Measurements from ENCODE around the gene GPR162. TPM values are rescaled to one million over a fixed set of nuclear protein-coding genes. Genes with fewer than 3 reads are reported as not detected.
A peak's percentile ranks its signal among the peaks of the same experiment; 100 is the strongest.

The GPR162 gene
- total and polyA plus RNA-seq, 10 of the 15 experiments (the other 5 are each of a cell fraction or from before 2014, with no cell fraction given), result not detected

- ChIA-PET RAD21 (ENCODE audit: unreplicated experiment) (interaction anchor here (0.6 to 5.6 kb wide), 24 partner anchors 9 to 319 kb away, joined by 3 to 42 read pairs (median 4); partner anchors contain the start of genes C12orf57, COPS7A, LPAR5 and MLF2), CTCF (interaction anchor here (0.9 to 9.9 kb wide), 16 partner anchors 17 to 314 kb away, joined by 3 to 173 read pairs (median 4); partner anchors contain the start of genes C1RL, COPS7A, MLF2 and PTPN6), SMC1A (ENCODE audit: uncharacterized antibody, unreplicated experiment) (interaction anchor here (0.6 to 5.0 kb wide), 18 partner anchors 11 to 407 kb away, joined by 3 to 42 read pairs (median 6); partner anchors contain the start of genes CD27, COPS7A, GNB3 and MLF2), POLR2A (interaction anchor here (0.6 to 8.9 kb wide), 37 partner anchors 9 to 257 kb away, joined by 3 to 84 read pairs (median 4); partner anchors contain the start of genes C12orf57, C1RL, COPS7A and LAG3)
- peak; percentile 99 for DNase-seq (ENCODE audit: low read depth, low spot score)
- in situ Hi-C loops (cut with MboI) (no loop called here), intact Hi-C loops (cut with micrococcal nuclease; ENCODE audit: unreplicated experiment) (loop anchor here (5.0 kb wide), 1 partner anchor 164 kb away; the partner anchor contains the start of gene ZNF384)
- BruUV-seq (replicated peaks), result no TSS peak
- Histone ChIP-seq H3K27ac (ENCODE audit: control insufficient read depth, insufficient read depth) (peak within 1 kb of the TSS; percentile 84), H3K4me3 (peak within 1 kb of the TSS; percentile 60), H3K9me3 (replicated peaks; ENCODE audit: control insufficient read depth, insufficient read depth, low read length) (no peaks in the 10 kb centered on the region), H3K4me1 (ENCODE audit: control insufficient read depth, insufficient read depth, low read length) (peaks cover 28% of the 10 kb centered on the region), H3K79me2 (ENCODE audit: control insufficient read depth, insufficient read depth, low read length) (peaks cover 41% of the 10 kb centered on the region), H3K27me3 (replicated peaks in 1 of 2; ENCODE audit: control insufficient read depth in 2 of 2, insufficient read depth in 2 of 2, low read length in 1 of 2) (no peaks in the 10 kb centered on the region), H4K20me1 (ENCODE audit: control insufficient read depth, insufficient read depth) (no peaks in the 10 kb centered on the region), H3K9ac (ENCODE audit: control insufficient read depth, insufficient read depth, low read length) (peak within 1 kb of the TSS; percentile 71), H2AFZ (ENCODE audit: control insufficient read depth, low read depth, low read length) (peak within 1 kb of the TSS; percentile 97), H3K4me2 (ENCODE audit: control insufficient read depth, insufficient read depth) (peak within 1 kb of the TSS; percentile 96), H3K36me3 (ENCODE audit: control insufficient read depth in 2 of 2, insufficient read depth in 2 of 2, low read length in 1 of 2) (peaks cover 6 to 15% of the 10 kb centered on the region in 2 experiments)
- FAIRE-seq, result peak; percentile 99
- peak; percentile 81 for ATAC-seq
- WGBS (ENCODE audit: insufficient coverage, insufficient replicate concordance, low lambda C conversion rate, missing lambda C conversion rate), result under 1% methylated on average over 37 of the region's 37 CpGs
- TF ChIP-seq, protein P1, sequence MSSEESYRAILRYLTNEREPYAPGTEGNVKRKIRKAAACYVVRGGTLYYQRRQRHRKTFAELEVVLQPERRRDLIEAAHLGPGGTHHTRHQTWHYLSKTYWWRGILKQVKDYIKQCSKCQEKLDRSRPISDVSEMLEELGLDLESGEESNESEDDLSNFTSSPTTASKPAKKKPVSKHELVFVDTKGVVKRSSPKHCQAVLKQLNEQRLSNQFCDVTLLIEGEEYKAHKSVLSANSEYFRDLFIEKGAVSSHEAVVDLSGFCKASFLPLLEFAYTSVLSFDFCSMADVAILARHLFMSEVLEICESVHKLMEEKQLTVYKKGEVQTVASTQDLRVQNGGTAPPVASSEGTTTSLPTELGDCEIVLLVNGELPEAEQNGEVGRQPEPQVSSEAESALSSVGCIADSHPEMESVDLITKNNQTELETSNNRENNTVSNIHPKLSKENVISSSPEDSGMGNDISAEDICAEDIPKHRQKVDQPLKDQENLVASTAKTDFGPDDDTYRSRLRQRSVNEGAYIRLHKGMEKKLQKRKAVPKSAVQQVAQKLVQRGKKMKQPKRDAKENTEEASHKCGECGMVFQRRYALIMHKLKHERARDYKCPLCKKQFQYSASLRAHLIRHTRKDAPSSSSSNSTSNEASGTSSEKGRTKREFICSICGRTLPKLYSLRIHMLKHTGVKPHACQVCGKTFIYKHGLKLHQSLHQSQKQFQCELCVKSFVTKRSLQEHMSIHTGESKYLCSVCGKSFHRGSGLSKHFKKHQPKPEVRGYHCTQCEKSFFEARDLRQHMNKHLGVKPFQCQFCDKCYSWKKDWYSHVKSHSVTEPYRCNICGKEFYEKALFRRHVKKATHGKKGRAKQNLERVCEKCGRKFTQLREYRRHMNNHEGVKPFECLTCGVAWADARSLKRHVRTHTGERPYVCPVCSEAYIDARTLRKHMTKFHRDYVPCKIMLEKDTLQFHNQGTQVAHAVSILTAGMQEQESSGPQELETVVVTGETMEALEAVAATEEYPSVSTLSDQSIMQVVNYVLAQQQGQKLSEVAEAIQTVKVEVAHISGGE (CRISPR knock-in tag; IDR thresholded peaks at IDR 0.05), result no peak
- TF ChIP-seq ZBED1 (IDR thresholded peaks at IDR 0.05; ENCODE audit: borderline replicate concordance) (no peak), ZNF687 (IDR thresholded peaks at IDR 0.05) (peak; percentile 47; the same call in 1 of the 2 replicates), MYB (IDR thresholded peaks at IDR 0.05; ENCODE audit: borderline replicate concordance, low read depth, low read length) (no peak), ZBTB40 (IDR thresholded peaks at IDR 0.05; ENCODE audit: borderline replicate concordance) (peak; percentile 44; the same call in 1 of the 2 replicates), FOS (IDR thresholded peaks at IDR 0.05; ENCODE audit: borderline replicate concordance, extremely low read depth, insufficient read length) (peak; percentile 95), POLR2AphosphoS2 (IDR thresholded peaks at IDR 0.05; ENCODE audit: low read depth, low read length) (peak; percentile 77)
Observed at GRCh38 chr12:6851153-6851920, 29.7 kb downstream of the GPR162 start, which contains the start of gene CDCA3. TSS of gene CDCA3 (minus strand) at chr12:6851286. CDS start at chr12:6850952, 334 bp downstream.

All from GM12878 (cell line).